ENCODE data around the gene ARHGEF11.
"Not testable (repeated sequence)": the region's sequence is repeated elsewhere in the genome, so short reads cannot be mapped to it uniquely, and the experiment has no call there.

The ARHGEF11 gene

GRCh38 chr1:156927215-156928042 is 118.1 kb downstream of the ARHGEF11 start:
- DNase-seq: peak; percentile 95

GRCh38 chr1:156926695-156927094 is 118.8 kb downstream of the ARHGEF11 start:
- not testable (repeated sequence) for DNase-seq

- DNase-seq: peak; percentile 80
Measured at GRCh38 chr1:156926175-156926574, 119.4 kb downstream of the ARHGEF11 start.

- no peak for DNase-seq
Measured at GRCh38 chr1:156925154-156926010, 120.2 kb downstream of the ARHGEF11 start.

- no peak for DNase-seq
Measured at GRCh38 chr1:156924478-156925153, 120.9 kb downstream of the ARHGEF11 start.

GRCh38 chr1:156923670-156924477 is 121.7 kb downstream of the ARHGEF11 start:
- DNase-seq: no peak

GRCh38 chr1:156922986-156923669 is 122.4 kb downstream of the ARHGEF11 start:
- DNase-seq: no peak

GRCh38 chr1:156921053-156921529 is 124.5 kb downstream of the ARHGEF11 start:
- DNase-seq: no peak

GRCh38 chr1:156920233-156921052 is 125.1 kb downstream of the ARHGEF11 start, which contains the start of gene LRRC71:
Gene LRRC71, plus strand, starts transcription at chr1:156920632. Its CDS starts 172 bp downstream, at chr1:156920804.
- DNase-seq: peak; percentile 93

GRCh38 chr1:156914440-156914856 is 131.1 kb downstream of the ARHGEF11 start:
- DNase-seq: no peak

GRCh38 chr1:156913809-156914387 is 131.6 kb downstream of the ARHGEF11 start:
- DNase-seq: no peak

- no peak for DNase-seq
Measured at GRCh38 chr1:156912861-156913808, 132.4 kb downstream of the ARHGEF11 start.

GRCh38 chr1:156912310-156912709 is 133.2 kb downstream of the ARHGEF11 start:
- DNase-seq: no peak

GRCh38 chr1:156911577-156912298 is 133.8 kb downstream of the ARHGEF11 start:
- no peak for DNase-seq

- DNase-seq: no peak
Measured at GRCh38 chr1:156910309-156910782, 135.2 kb downstream of the ARHGEF11 start.

GRCh38 chr1:156909671-156910070 is 135.9 kb downstream of the ARHGEF11 start:
- no peak for DNase-seq

GRCh38 chr1:156908955-156909354 is 136.6 kb downstream of the ARHGEF11 start:
- DNase-seq: no peak

- DNase-seq: no peak
Measured at GRCh38 chr1:156908541-156908940, 137.0 kb downstream of the ARHGEF11 start.
